Peyer's patch (tissue), 4 donors: ENCODE data around the gene KRTAP9-3.

Experiments
- CTCF ChIP-seq, 6 experiments: fragments of 450-650 bp in 4 of 6; fragments of 200-600 bp in 2 of 6; sonication (generic) in 1 of 6; IDR thresholded peaks; one replicate each; pipeline ENCODE4 v1.5.1; 2017 to 2019; ENCODE audit warnings: antibody characterized with exemption in 6 of 6, mild to moderate bottlenecking in 3 of 6, moderate library complexity in 1 of 6
- POLR2A ChIP-seq, 2 donors: fragments of 450-650 bp; IDR thresholded peaks; one replicate each; pipeline ENCODE4 v1.5.1; 2017; ENCODE audit warnings: antibody characterized with exemption in 2 of 2, mild to moderate bottlenecking in 2 of 2, moderate library complexity in 2 of 2

- no peak for TF ChIP-seq CTCF (IDR thresholded peaks at IDR 0.05)
- no peak for TF ChIP-seq POLR2A (IDR thresholded peaks at IDR 0.05)
Observed at GRCh38 chr17:41186872-41187271, 45.4 kb upstream of the KRTAP9-3 start.
